ENCODE measurements around the gene CDK5R2. TPM values are rescaled to one million over a fixed set of nuclear protein-coding genes. Genes with fewer than 3 reads are reported as not detected.

Gene CDK5R2
- total and polyA plus RNA-seq, 2 of the 13 experiments (the other 11 are each of a cell fraction or from before 2014, with no cell fraction given): not detected

- ATAC-seq (no peak), DNase-seq (ENCODE audit: low spot score) (no peak), FAIRE-seq (no peak)
- H3K36me3 ChIP-seq (replicated peaks in 1 of 2; ENCODE audit: control insufficient read depth in 1 of 2, insufficient read depth in 2 of 2, low read length in 2 of 2): no peaks in the 10 kb centered on the region
- WGBS (ENCODE audit: low lambda C conversion rate): 8% methylated on average over 2 of the region's 2 CpGs
- H2AFZ ChIP-seq (ENCODE audit: low read length): no peak overlapping the region
- ChIA-PET CTCF (ENCODE audit: low intra/inter-chr PET ratio, low total read pairs) (no interaction called here), POLR2A (no interaction called here)
- H3K4me1 ChIP-seq (ENCODE audit: insufficient read depth, low read length): peaks cover 37% of the 10 kb centered on the region
- intact Hi-C loops (cut with micrococcal nuclease; ENCODE audit: unreplicated experiment): no loop called here
- H3K9ac ChIP-seq (ENCODE audit: insufficient read depth, low read depth, low read length): no peak overlapping the region
- in situ Hi-C loops (cut with HindIII; ENCODE audit: extremely low pct_ligation_motif_present, low pct_unique_long_range_greater_than_20kb): no loop called here
- no peaks in the 10 kb centered on the region for H3K9me3 ChIP-seq (ENCODE audit: low read length)
- no peaks in the 10 kb centered on the region for H3K79me2 ChIP-seq (ENCODE audit: insufficient read depth, low read length)
- H3K27ac ChIP-seq (ENCODE audit: extremely low read length, insufficient read depth, low read length): no peak overlapping the region
- no TSS peak for BruUV-seq (replicated peaks)
- H3K4me2 ChIP-seq (ENCODE audit: low read depth, low read length): no peak overlapping the region
- TF ChIP-seq ZNF343 (CRISPR knock-in tag; IDR thresholded peaks at IDR 0.05): no peak
- no peak for TF ChIP-seq TARDBP (CRISPR knock-in tag; IDR thresholded peaks at IDR 0.05)
- no peak for TF ChIP-seq ZFP82 (CRISPR knock-in tag; IDR thresholded peaks at IDR 0.05; ENCODE audit: borderline replicate concordance)
- TF ChIP-seq PBX3 (CRISPR knock-in tag; IDR thresholded peaks at IDR 0.05; ENCODE audit: borderline replicate concordance): no peak
- no peak for TF ChIP-seq ZNF10 (CRISPR knock-in tag; IDR thresholded peaks at IDR 0.05; ENCODE audit: borderline replicate concordance, low read depth)
- TF ChIP-seq ZNF207 (IDR thresholded peaks at IDR 0.05; ENCODE audit: borderline replicate concordance): no peak
- no peak for TF ChIP-seq ZNF891 (CRISPR knock-in tag; IDR thresholded peaks at IDR 0.05)
- no peak for TF ChIP-seq RBFOX2 (IDR thresholded peaks at IDR 0.05; ENCODE audit: low read depth, low read length)
- no peak for TF ChIP-seq SRSF9 (IDR thresholded peaks at IDR 0.05; ENCODE audit: borderline replicate concordance, insufficient read depth, low read depth, low read length, poor library complexity, severe bottlenecking)
- no peak for TF ChIP-seq AFF4 (CRISPR knock-in tag; IDR thresholded peaks at IDR 0.05)
- TF ChIP-seq ERF (CRISPR knock-in tag; IDR thresholded peaks at IDR 0.05): no peak
- TF ChIP-seq ZNF562 (CRISPR knock-in tag; IDR thresholded peaks at IDR 0.05; ENCODE audit: borderline replicate concordance): no peak
- no peak for TF ChIP-seq ZNF770 (CRISPR knock-in tag; IDR thresholded peaks at IDR 0.05)
- TF ChIP-seq ZNF800 (CRISPR knock-in tag; IDR thresholded peaks at IDR 0.05): no peak
- TF ChIP-seq ZNF598 (CRISPR knock-in tag; IDR thresholded peaks at IDR 0.05; ENCODE audit: borderline replicate concordance): no peak
- no peak for TF ChIP-seq ZNF251 (CRISPR knock-in tag; IDR thresholded peaks at IDR 0.05)
- no peak overlapping the region for H3K4me3 ChIP-seq (replicated peaks in 1 of 3; ENCODE audit: insufficient read depth in 1 of 3, low read depth in 2 of 3, low read length in 3 of 3)
- peaks cover 45% of the 10 kb centered on the region; the same call in 1 of the 2 replicates for H4K20me1 ChIP-seq (ENCODE audit: insufficient read depth, low read length)
- peaks cover 49 to 95% of the 10 kb centered on the region in 2 experiments for H3K27me3 ChIP-seq (ENCODE audit: control insufficient read depth in 1 of 2, insufficient read depth in 2 of 2, low read length in 2 of 2)
Observed at GRCh38 chr2:218997731-218998130, 38.3 kb downstream of the CDK5R2 start.
